Measurements from ENCODE around the gene SHISAL2A. TPM values are rescaled to one million over a fixed set of nuclear protein-coding genes. Genes with fewer than 3 reads are reported as not detected.

The SHISAL2A gene
- total RNA-seq, 1 donor from 2014 or later = not detected

- no peaks in the 10 kb centered on the region for H3K27me3 ChIP-seq (ENCODE audit: control insufficient read depth, insufficient read depth, low read length)
- H3K36me3 ChIP-seq (ENCODE audit: control insufficient read depth, insufficient read depth, low read length) = no peaks in the 10 kb centered on the region
- no peak for TF ChIP-seq CTCF (IDR thresholded peaks at IDR 0.05; ENCODE audit: insufficient read depth, low read length, poor library complexity, severe bottlenecking)
- no peak overlapping the region for H3K4me3 ChIP-seq (ENCODE audit: low read depth, low read length)
- no peak for DNase-seq (ENCODE audit: low read depth)
Observed at GRCh38 chr1:52613636-52614373, 19.2 kb upstream of the SHISAL2A start.

GRCh38 chr1:52614671-52615070 lies 18.3 kb upstream of the SHISAL2A start:
- Histone ChIP-seq H3K36me3 (ENCODE audit: control insufficient read depth, insufficient read depth, low read length) (no peaks in the 10 kb centered on the region), H3K27me3 (ENCODE audit: control insufficient read depth, insufficient read depth, low read length) (no peaks in the 10 kb centered on the region), H3K4me3 (ENCODE audit: low read depth, low read length) (no peak overlapping the region)
- no peak for TF ChIP-seq CTCF (IDR thresholded peaks at IDR 0.05; ENCODE audit: insufficient read depth, low read length, poor library complexity, severe bottlenecking)
- no peak for DNase-seq (ENCODE audit: low read depth)

GRCh38 chr1:52615489-52616042 lies 17.4 kb upstream of the SHISAL2A start:
- Histone ChIP-seq H3K4me3 (ENCODE audit: low read depth, low read length) (no peak overlapping the region), H3K27me3 (ENCODE audit: control insufficient read depth, insufficient read depth, low read length) (no peaks in the 10 kb centered on the region), H3K36me3 (ENCODE audit: control insufficient read depth, insufficient read depth, low read length) (no peaks in the 10 kb centered on the region)
- TF ChIP-seq CTCF (IDR thresholded peaks at IDR 0.05; ENCODE audit: insufficient read depth, low read length, poor library complexity, severe bottlenecking) = no peak
- no peak for DNase-seq (ENCODE audit: low read depth)

GRCh38 chr1:52621950-52622349 lies 11.0 kb upstream of the SHISAL2A start:
- DNase-seq (ENCODE audit: low read depth) = no peak
- H3K36me3 ChIP-seq (ENCODE audit: control insufficient read depth, insufficient read depth, low read length) = no peaks in the 10 kb centered on the region
- no peak for TF ChIP-seq CTCF (IDR thresholded peaks at IDR 0.05; ENCODE audit: insufficient read depth, low read length, poor library complexity, severe bottlenecking)
- H3K4me3 ChIP-seq (ENCODE audit: low read depth, low read length) = no peak overlapping the region
- no peaks in the 10 kb centered on the region for H3K27me3 ChIP-seq (ENCODE audit: control insufficient read depth, insufficient read depth, low read length)

- Histone ChIP-seq H3K36me3 (ENCODE audit: control insufficient read depth, insufficient read depth, low read length) (no peaks in the 10 kb centered on the region), H3K4me3 (ENCODE audit: low read depth, low read length) (no peak overlapping the region), H3K27me3 (ENCODE audit: control insufficient read depth, insufficient read depth, low read length) (no peaks in the 10 kb centered on the region)
- no peak for TF ChIP-seq CTCF (IDR thresholded peaks at IDR 0.05; ENCODE audit: insufficient read depth, low read length, poor library complexity, severe bottlenecking)
- no peak for DNase-seq (ENCODE audit: low read depth)
Observed at GRCh38 chr1:52623812-52624211, 9.2 kb upstream of the SHISAL2A start.

- no peak for TF ChIP-seq CTCF (IDR thresholded peaks at IDR 0.05; ENCODE audit: insufficient read depth, low read length, poor library complexity, severe bottlenecking)
- Histone ChIP-seq H3K36me3 (ENCODE audit: control insufficient read depth, insufficient read depth, low read length) (no peaks in the 10 kb centered on the region), H3K4me3 (ENCODE audit: low read depth, low read length) (no peak overlapping the region), H3K27me3 (ENCODE audit: control insufficient read depth, insufficient read depth, low read length) (no peaks in the 10 kb centered on the region)
- no peak for DNase-seq (ENCODE audit: low read depth)
Observed at GRCh38 chr1:52627028-52627427, 5.9 kb upstream of the SHISAL2A start.

All from kidney epithelial cell (primary cell).